Measurements from ENCODE around the gene SUN2.

GRCh38 chr22:38734421-38735100, 21.2 kb downstream of the SUN2 start:
- TF ChIP-seq POLR2A (IDR thresholded peaks at IDR 0.05; ENCODE audit: low read depth, low read length): no peak
- no peak for TF ChIP-seq TAF1 (IDR thresholded peaks at IDR 0.05; ENCODE audit: low read depth, low read length)
- TF ChIP-seq POU2F2 (IDR thresholded peaks at IDR 0.05; ENCODE audit: low read depth, low read length): no peak
- TF ChIP-seq POLR2AphosphoS5 (IDR thresholded peaks at IDR 0.05; ENCODE audit: low read depth, low read length): no peak

Data from GM12891 (cell line).